K562 (cell line): ENCODE results near the gene ME3. TPM values are rescaled to one million over a fixed set of nuclear protein-coding genes. Genes with fewer than 3 reads are reported as not detected.

ENCODE experiments used
- C11orf30 ChIP-seq: fragments of 450-650 bp; IDR thresholded peaks from 2 replicates; pipeline ENCODE4 v1.6.1; 2016; ENCODE audit warnings: low read depth, mild to moderate bottlenecking
- CBFB ChIP-seq: sonication (generic); formaldehyde crosslinking; IDR thresholded peaks from 2 replicates; pipeline ENCODE4 v1.4.0; 2020; ENCODE audit warnings: mild to moderate bottlenecking, missing genetic modification reagents
- CREB3 ChIP-seq: fragments of 450-650 bp; conservative IDR thresholded peaks from 2 replicates; pipeline ENCODE4 v1.6.1; 2016; ENCODE audit warnings: missing genetic modification characterization, low read depth, mild to moderate bottlenecking, missing compliant biosample characterization, moderate library complexity
- E2F4 ChIP-seq: sonication (generic); formaldehyde crosslinking; IDR thresholded peaks from 2 replicates; pipeline ENCODE4 v1.8.0; 2022; ENCODE audit warnings: mild to moderate bottlenecking, low read depth, missing genetic modification reagents
- ELK1 ChIP-seq: sonication (generic); formaldehyde crosslinking; IDR thresholded peaks from 2 replicates; pipeline ENCODE4 v1.8.1; 2022; ENCODE audit warnings: missing genetic modification reagents
- FIP1L1 ChIP-seq: fragments of 200-400 bp; formaldehyde crosslinking; IDR thresholded peaks from 2 replicates; pipeline ENCODE4 v1.6.1; 2018; ENCODE audit warnings: mild to moderate bottlenecking, low read depth, low read length; ENCODE audit not compliant: poor library complexity, severe bottlenecking
- FOXP4 ChIP-seq: sonication (generic); formaldehyde crosslinking; IDR thresholded peaks from 2 replicates; pipeline ENCODE4 v1.8.0; 2022; ENCODE audit warnings: mild to moderate bottlenecking, missing genetic modification reagents, borderline replicate concordance
- GATAD2B ChIP-seq: fragments of 450-650 bp; IDR thresholded peaks from 2 replicates; pipeline ENCODE4 v1.6.1; 2017; ENCODE audit warnings: mild to moderate bottlenecking, borderline replicate concordance
- KDM2B ChIP-seq: fragments of 250-450 bp; sonication (Bioruptor Pico); IDR thresholded peaks from 2 replicates; pipeline ENCODE4 v1.8.0; 2021; ENCODE audit warnings: mild to moderate bottlenecking, moderate library complexity
- KLF1 ChIP-seq: fragments of 450-650 bp; IDR thresholded peaks from 2 replicates; pipeline ENCODE4 v1.6.1; 2016; ENCODE audit warnings: missing genetic modification characterization, missing compliant biosample characterization
- MAFF ChIP-seq: IDR thresholded peaks from 2 replicates; pipeline ENCODE4 v1.6.1; 2012; ENCODE audit warnings: low read length, improper control_type of control experiment
- MAFK ChIP-seq: IDR thresholded peaks from 2 replicates; pipeline ENCODE4 v1.6.1; 2011; ENCODE audit warnings: low read length, improper control_type of control experiment
- NEUROD1 ChIP-seq: fragments of 150-350 bp; IDR thresholded peaks from 2 replicates; pipeline ENCODE4 v1.6.1; 2014; ENCODE audit warnings: borderline replicate concordance, low read length, low read depth; ENCODE audit not compliant: partially characterized antibody
- PHF20 ChIP-seq: fragments of 450-650 bp; IDR thresholded peaks from 2 replicates; pipeline ENCODE4 v1.6.1; 2018; ENCODE audit not compliant: partially characterized antibody
- POLR3G ChIP-seq: IDR thresholded peaks from 2 replicates; pipeline ENCODE4 v1.6.1; 2011; ENCODE audit not compliant: insufficient read length, insufficient replicate concordance; ENCODE audit errors: extremely low read depth
- TFE3 ChIP-seq: fragments of 450-650 bp; formaldehyde crosslinking; IDR thresholded peaks from 2 replicates; pipeline ENCODE4 v1.4.0; 2020; ENCODE audit warnings: mild to moderate bottlenecking, mixed read lengths
- TGIF2 ChIP-seq: sonication (generic); formaldehyde crosslinking; IDR thresholded peaks from 2 replicates; pipeline ENCODE4 v1.8.1; 2022; ENCODE audit warnings: mild to moderate bottlenecking, missing genetic modification reagents, moderate library complexity
- ZNF140 ChIP-seq: fragments of 250-450 bp; sonication (Bioruptor Pico); IDR thresholded peaks from 2 replicates; pipeline ENCODE4 v1.8.0; 2021; ENCODE audit warnings: moderate library complexity, mild to moderate bottlenecking, inconsistent platforms
- ZNF184 ChIP-seq: sonication (generic); formaldehyde crosslinking; IDR thresholded peaks from 2 replicates; pipeline ENCODE4 v1.5.0; 2020; ENCODE audit warnings: missing genetic modification reagents
- ZNF212 ChIP-seq: fragments of 450-650 bp; formaldehyde crosslinking; IDR thresholded peaks from 2 replicates; pipeline ENCODE4 v1.4.0; 2020; ENCODE audit warnings: mild to moderate bottlenecking
- ZNF444 ChIP-seq: fragments of 250-450 bp; sonication (Bioruptor Pico); IDR thresholded peaks from 2 replicates; pipeline ENCODE4 v1.4.0; 2020; ENCODE audit warnings: mild to moderate bottlenecking, moderate library complexity
- ZNF507 ChIP-seq: conservative IDR thresholded peaks from 2 replicates; pipeline ENCODE4 v1.6.1; 2017; ENCODE audit warnings: missing genetic modification characterization, missing compliant biosample characterization
- polyA plus RNA-seq, 8 experiments: library from polyadenylated mRNA; depleted of rRNA in 4 of 8; stranded (reverse) in 5 of 8; unstranded in 3 of 8; fragments of >200 nt; fragmentation: Nextera tagmentation in 2 of 8; fragmentation: Illumina TruSeq in 1 of 8; extraction: Ambion mirVana in 2 of 8; extraction: Trizol in 1 of 8; gene quantifications; 2 replicates each; pipeline versions ENCODE4 v1.2.1 to v1.2.3, GENCODE V29; 2011 to 2014; ENCODE audit warnings: inconsistent platforms in 1 of 8, missing spikeins in 1 of 8
- total RNA-seq, 7 experiments: library from RNA; depleted of rRNA in 6 of 7; stranded (reverse); fragments of >200 nt in 6 of 7; fragmentation: Illumina TruSeq in 2 of 7; extraction: Trizol in 2 of 7; gene quantifications; 2 replicates each; pipeline versions ENCODE4 v1.2.1 to v1.2.3, GENCODE V29; 2011 to 2021; ENCODE audit warnings: low replicate concordance in 1 of 7

Gene ME3
- total and polyA plus RNA-seq, 9 of the 15 experiments (the other 6 are each of a cell fraction or from before 2014, with no cell fraction given) = not detected

GRCh38 chr11:86589856-86590589, 82.4 kb downstream of the ME3 start (continued):
- no peak for TF ChIP-seq GATAD2B
- TF ChIP-seq MAFK = peak; percentile 68; the same call in 1 of the 2 replicates
- no peak for TF ChIP-seq ELK1 (CRISPR knock-in tag)
- no peak for TF ChIP-seq E2F4 (CRISPR knock-in tag)
- no peak for TF ChIP-seq TGIF2 (CRISPR knock-in tag)
- no peak for TF ChIP-seq CREB3
- peak; percentile 73 for TF ChIP-seq C11orf30
- TF ChIP-seq ZNF444 (CRISPR knock-in tag) = no peak
- no peak for TF ChIP-seq FOXP4 (CRISPR knock-in tag)
- no peak for TF ChIP-seq NEUROD1
- no peak for TF ChIP-seq ZNF212 (CRISPR knock-in tag)
- TF ChIP-seq FIP1L1 = no peak
- no peak for TF ChIP-seq CBFB (CRISPR knock-in tag)
- no peak for TF ChIP-seq ZNF507 (tag)
- peak; percentile 69; the same call in 1 of the 2 replicates for TF ChIP-seq MAFF
- TF ChIP-seq ZNF140 (CRISPR knock-in tag) = no peak
- no peak for TF ChIP-seq PHF20
- no peak for TF ChIP-seq POLR3G
- no peak for TF ChIP-seq KDM2B (CRISPR knock-in tag)
- TF ChIP-seq TFE3 (CRISPR knock-in tag) = peak; percentile 87
- TF ChIP-seq ZNF184 = no peak
- no peak for TF ChIP-seq KLF1 (tag)
